Gastrocnemius medialis (tissue), 4 donors: ENCODE measurements around the gene STRADA.

Experiments used
- POLR2A ChIP-seq, 2 donors: fragments of 450-650 bp; IDR thresholded peaks; one replicate each; pipeline ENCODE4 v1.6.1; 2017; ENCODE audit warnings: antibody characterized with exemption in 2 of 2, mild to moderate bottlenecking in 2 of 2, moderate library complexity in 2 of 2
- TF ChIP-seq, protein P1 (sequence below), 5 experiments: fragments of 450-650 bp in 3 of 5; fragments of 200-600 bp in 2 of 5; sonication (generic) in 2 of 5; IDR thresholded peaks in 4 of 5; conservative IDR thresholded peaks in 1 of 5; 1 replicate in 4 of 5; 2 replicates in 1 of 5; pipeline ENCODE4 v1.5.1; 2016 to 2019; ENCODE audit warnings: antibody characterized with exemption in 5 of 5, mild to moderate bottlenecking in 3 of 5, moderate library complexity in 3 of 5

DNA sequence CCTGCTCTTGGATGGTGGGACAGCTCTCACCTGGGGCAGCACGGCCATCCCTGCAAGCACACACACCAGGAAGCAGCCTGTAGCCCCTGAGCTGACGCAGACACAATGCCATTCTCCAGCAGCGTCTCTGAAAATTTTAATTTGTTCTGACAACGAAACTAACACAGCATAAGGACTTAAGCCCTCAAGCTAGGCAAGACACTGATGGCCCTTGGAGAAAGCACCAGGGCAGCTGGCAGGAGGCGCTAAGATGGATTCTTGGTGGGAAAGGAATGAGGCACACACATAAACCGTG, 38.9 kb downstream of the STRADA start:
- TF ChIP-seq, protein P1, sequence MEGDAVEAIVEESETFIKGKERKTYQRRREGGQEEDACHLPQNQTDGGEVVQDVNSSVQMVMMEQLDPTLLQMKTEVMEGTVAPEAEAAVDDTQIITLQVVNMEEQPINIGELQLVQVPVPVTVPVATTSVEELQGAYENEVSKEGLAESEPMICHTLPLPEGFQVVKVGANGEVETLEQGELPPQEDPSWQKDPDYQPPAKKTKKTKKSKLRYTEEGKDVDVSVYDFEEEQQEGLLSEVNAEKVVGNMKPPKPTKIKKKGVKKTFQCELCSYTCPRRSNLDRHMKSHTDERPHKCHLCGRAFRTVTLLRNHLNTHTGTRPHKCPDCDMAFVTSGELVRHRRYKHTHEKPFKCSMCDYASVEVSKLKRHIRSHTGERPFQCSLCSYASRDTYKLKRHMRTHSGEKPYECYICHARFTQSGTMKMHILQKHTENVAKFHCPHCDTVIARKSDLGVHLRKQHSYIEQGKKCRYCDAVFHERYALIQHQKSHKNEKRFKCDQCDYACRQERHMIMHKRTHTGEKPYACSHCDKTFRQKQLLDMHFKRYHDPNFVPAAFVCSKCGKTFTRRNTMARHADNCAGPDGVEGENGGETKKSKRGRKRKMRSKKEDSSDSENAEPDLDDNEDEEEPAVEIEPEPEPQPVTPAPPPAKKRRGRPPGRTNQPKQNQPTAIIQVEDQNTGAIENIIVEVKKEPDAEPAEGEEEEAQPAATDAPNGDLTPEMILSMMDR (IDR thresholded peaks at IDR 0.05 in 4 of 5, conservative IDR thresholded peaks at IDR 0.05 in 1 of 5) = no peak
- TF ChIP-seq POLR2A (IDR thresholded peaks at IDR 0.05) = no peak
